ENCODE measurements around the gene AMPD3. TPM values are rescaled to one million over a fixed set of nuclear protein-coding genes. Genes with fewer than 3 reads are reported as not detected.
A peak's percentile ranks its signal among the peaks of the same experiment; 100 is the strongest.

AMPD3 gene
- total RNA-seq, 1 donor from 2014 or later: 3.0 TPM

GRCh38 chr11:10490032-10490397 is 35.0 kb downstream of the AMPD3 start:
- Histone ChIP-seq H3F3A (ENCODE audit: low read depth) (peaks cover 4% of the 10 kb centered on the region), H4K20me1 (ENCODE audit: low read depth) (no peaks in the 10 kb centered on the region), H3K27ac (no peak overlapping the region), H3K4me3 (no peak overlapping the region), H3K9ac (no peak overlapping the region), H3K79me2 (ENCODE audit: low read depth) (no peaks in the 10 kb centered on the region), H3K9me3 (ENCODE audit: low read depth) (no peaks in the 10 kb centered on the region), H3K36me3 (no peaks in the 10 kb centered on the region), H2AFZ (replicated peaks) (no peak overlapping the region), H3K27me3 (no peaks in the 10 kb centered on the region), H3K4me1 (peaks cover 11% of the 10 kb centered on the region), H3K4me2 (no peak overlapping the region)
- peak overlapping the region; percentile 88 for H3K27ac Mint-ChIP-seq
- peaks cover 9% of the 10 kb centered on the region for H3K27me3 Mint-ChIP-seq (ENCODE audit: insufficient read depth, low read depth)
- TF ChIP-seq EZH2 (IDR thresholded peaks at IDR 0.05) (no peak), EZH2phosphoT487 (IDR thresholded peaks at IDR 0.05) (no peak), CTCF (IDR thresholded peaks at IDR 0.05) (no peak)
- peaks cover 13% of the 10 kb centered on the region for H3K36me3 Mint-ChIP-seq
- no peak overlapping the region for H3K4me3 Mint-ChIP-seq
- H3K9me3 Mint-ChIP-seq: peaks cover 10% of the 10 kb centered on the region
- DNase-seq (ENCODE audit: low spot score): no peak
- peaks cover 28% of the 10 kb centered on the region for H3K4me1 Mint-ChIP-seq

GRCh38 chr11:10490398-10491241 is 35.6 kb downstream of the AMPD3 start:
- no peak for TF ChIP-seq EZH2 (IDR thresholded peaks at IDR 0.05)
- no peak for TF ChIP-seq EZH2phosphoT487 (IDR thresholded peaks at IDR 0.05)
- TF ChIP-seq CTCF (IDR thresholded peaks at IDR 0.05): no peak
- H3K9ac ChIP-seq: no peak overlapping the region
- no peak overlapping the region for H2AFZ ChIP-seq (replicated peaks)
- no peaks in the 10 kb centered on the region for H4K20me1 ChIP-seq (ENCODE audit: low read depth)
- peaks cover 11% of the 10 kb centered on the region for H3K4me1 ChIP-seq
- no peaks in the 10 kb centered on the region for H3K36me3 ChIP-seq
- no peak overlapping the region for H3K4me3 ChIP-seq
- peaks cover 9% of the 10 kb centered on the region for H3K27me3 Mint-ChIP-seq (ENCODE audit: insufficient read depth, low read depth)
- H3K79me2 ChIP-seq (ENCODE audit: low read depth): no peaks in the 10 kb centered on the region
- peak overlapping the region; percentile 35 for H3K4me2 ChIP-seq
- H3K27ac ChIP-seq: no peak overlapping the region
- peaks cover 28% of the 10 kb centered on the region for H3K4me1 Mint-ChIP-seq
- H3K36me3 Mint-ChIP-seq: peaks cover 13% of the 10 kb centered on the region
- H3K9me3 Mint-ChIP-seq: peaks cover 10% of the 10 kb centered on the region
- H3K4me3 Mint-ChIP-seq: peak overlapping the region; percentile 43
- H3K27me3 ChIP-seq: no peaks in the 10 kb centered on the region
- peaks cover 4% of the 10 kb centered on the region for H3F3A ChIP-seq (ENCODE audit: low read depth)
- H3K9me3 ChIP-seq (ENCODE audit: low read depth): no peaks in the 10 kb centered on the region
- DNase-seq (ENCODE audit: low spot score): peak; percentile 69
- H3K27ac Mint-ChIP-seq: peak overlapping the region; percentile 60

- no peak for DNase-seq (ENCODE audit: low spot score)
- no peak overlapping the region for H3K4me2 ChIP-seq
- H3K4me1 Mint-ChIP-seq: peaks cover 28% of the 10 kb centered on the region
- no peaks in the 10 kb centered on the region for H4K20me1 ChIP-seq (ENCODE audit: low read depth)
- peaks cover 4% of the 10 kb centered on the region for H3F3A ChIP-seq (ENCODE audit: low read depth)
- peaks cover 13% of the 10 kb centered on the region for H3K36me3 Mint-ChIP-seq
- H3K9ac ChIP-seq: no peak overlapping the region
- H3K4me1 ChIP-seq: peaks cover 11% of the 10 kb centered on the region
- H3K79me2 ChIP-seq (ENCODE audit: low read depth): no peaks in the 10 kb centered on the region
- no peak overlapping the region for H3K27ac Mint-ChIP-seq
- TF ChIP-seq EZH2 (IDR thresholded peaks at IDR 0.05) (no peak), EZH2phosphoT487 (IDR thresholded peaks at IDR 0.05) (no peak), CTCF (IDR thresholded peaks at IDR 0.05) (no peak)
- no peak overlapping the region for H3K4me3 Mint-ChIP-seq
- no peaks in the 10 kb centered on the region for H3K9me3 ChIP-seq (ENCODE audit: low read depth)
- H3K27me3 ChIP-seq: no peaks in the 10 kb centered on the region
- no peak overlapping the region for H3K27ac ChIP-seq
- no peaks in the 10 kb centered on the region for H3K36me3 ChIP-seq
- peaks cover 9% of the 10 kb centered on the region for H3K27me3 Mint-ChIP-seq (ENCODE audit: insufficient read depth, low read depth)
- H3K9me3 Mint-ChIP-seq: peaks cover 10% of the 10 kb centered on the region
- no peak overlapping the region for H3K4me3 ChIP-seq
- H2AFZ ChIP-seq (replicated peaks): no peak overlapping the region
Observed at GRCh38 chr11:10492084-10492483, 37.0 kb downstream of the AMPD3 start.

All from neural progenitor cell (in vitro differentiated cells).